ENCODE data around the gene RELL2. TPM values are rescaled to one million over a fixed set of nuclear protein-coding genes. Genes with fewer than 3 reads are reported as not detected.

Gene RELL2
- total RNA-seq, 1 experiment from 2014 or later: 9.8 TPM

- H3K4me3 Mint-ChIP-seq: no peak overlapping the region
- H3K36me3 Mint-ChIP-seq (ENCODE audit: insufficient read depth in 1 of 3, low read depth in 3 of 3): peaks cover 0 to 4% (median 2%) of the 10 kb centered on the region in 3 experiments; a peak in 1 of 7 replicates
- no peaks in the 10 kb centered on the region for H3K27me3 Mint-ChIP-seq (ENCODE audit: low read depth)
Measured at GRCh38 chr5:141597814-141598213, 39.0 kb upstream of the RELL2 start.

More at GRCh38 chr5:141597814-141598213, 39.0 kb upstream of the RELL2 start:
- Mint-ChIP-seq H3K4me1 (peaks cover 2 to 4% of the 10 kb centered on the region in 2 experiments; a peak in 1 of 4 replicates), H3K27ac (no peak overlapping the region), H3K9me3 (no peaks in the 10 kb centered on the region)
- no peak overlapping the region for H3K4ac ChIP-seq (ENCODE audit: low read depth, low read length)
- peaks cover 8% of the 10 kb centered on the region; the same call in 1 of the 2 replicates for H3K79me2 ChIP-seq (ENCODE audit: insufficient read depth, low read length)
- peaks cover 3% of the 10 kb centered on the region for H3K79me1 ChIP-seq (ENCODE audit: insufficient read depth, low read depth, low read length, poor library complexity, severe bottlenecking)
- H3T11ph ChIP-seq (ENCODE audit: low read length): no peak overlapping the region
- no peak for DNase-seq
- H3K9me3 ChIP-seq (ENCODE audit: control insufficient read depth, low read depth, low read length): no peaks in the 10 kb centered on the region
- no peak overlapping the region for H2BK20ac ChIP-seq (ENCODE audit: low read depth, low read length, poor library complexity, severe bottlenecking)
- no peaks in the 10 kb centered on the region for H3K23me2 ChIP-seq (ENCODE audit: insufficient read length, low read depth, low read length, poor library complexity, severe bottlenecking)
- H2AFZ ChIP-seq (ENCODE audit: low read length): no peak overlapping the region
- H3K18ac ChIP-seq (ENCODE audit: insufficient read length, low read depth, low read length): no peak overlapping the region
- no peak overlapping the region for H3K56ac ChIP-seq (ENCODE audit: insufficient read length, low read depth, low read length)
- no peak for TF ChIP-seq CTCF (conservative IDR thresholded peaks at IDR 0.05)
- no peak overlapping the region for H2BK5ac ChIP-seq (ENCODE audit: insufficient read length, low read length)
- no peak overlapping the region for H3K27ac ChIP-seq (ENCODE audit: insufficient read length, low read depth, low read length)
- H2BK12ac ChIP-seq (ENCODE audit: insufficient read length, low read depth, low read length): no peak overlapping the region
- H3K27me3 ChIP-seq (ENCODE audit: insufficient read depth, low read length): no peaks in the 10 kb centered on the region
- no peak overlapping the region for H3K4me2 ChIP-seq (ENCODE audit: insufficient read depth, insufficient read length, low read length)
- H2AK5ac ChIP-seq (ENCODE audit: insufficient read length, low read length): no peak overlapping the region
- no peak overlapping the region for H4K8ac ChIP-seq (replicated peaks; ENCODE audit: insufficient read length, low read depth, low read length)
- H4K5ac ChIP-seq (ENCODE audit: insufficient read length, low read depth, low read length): no peak overlapping the region
- no peaks in the 10 kb centered on the region for H3K4me1 ChIP-seq (ENCODE audit: insufficient read depth, low read length)
- H3K23ac ChIP-seq (ENCODE audit: insufficient read length, low read depth, low read length): no peak overlapping the region
- H2BK120ac ChIP-seq (ENCODE audit: low read depth, low read length, poor library complexity, severe bottlenecking): no peak overlapping the region
- H4K20me1 ChIP-seq (ENCODE audit: control insufficient read depth, insufficient read depth, insufficient read length): no peaks in the 10 kb centered on the region
- no CpG with 5 or more reads among the region's 2 CpGs for WGBS (ENCODE audit: extremely low coverage, insufficient read length, low lambda C conversion rate)
- no peak overlapping the region for H3K9ac ChIP-seq (ENCODE audit: extremely low read depth, insufficient read length, low read length)
- no peak overlapping the region for H3K14ac ChIP-seq (ENCODE audit: insufficient read depth, low read length)
- H2BK15ac ChIP-seq (ENCODE audit: low read depth, low read length): no peak overlapping the region
- H4K91ac ChIP-seq (ENCODE audit: insufficient read length, low read depth, low read length): no peak overlapping the region
